ENCODE data around the gene FAM241B.

FAM241B gene

GRCh38 chr10:69673521-69673920, 43.5 kb downstream of the FAM241B start:
- no peak for TF ChIP-seq CTCF (IDR thresholded peaks at IDR 0.05; ENCODE audit: low read length)
- TF ChIP-seq EZH2 (IDR thresholded peaks at IDR 0.05; ENCODE audit: borderline replicate concordance, low read length): no peak
- H3K4me1 ChIP-seq (ENCODE audit: insufficient read depth, low read length, severe bottlenecking): no peaks in the 10 kb centered on the region
- H3K9me2 ChIP-seq (ENCODE audit: low read depth, low read length): no peaks in the 10 kb centered on the region
- H3K4me3 ChIP-seq (ENCODE audit: low read depth, low read length, poor library complexity, severe bottlenecking): no peak overlapping the region
- no peak overlapping the region for H2AFZ ChIP-seq (ENCODE audit: low read length)
- no peaks in the 10 kb centered on the region for H4K20me1 ChIP-seq (ENCODE audit: insufficient read depth, low read length)
- no peak overlapping the region for H3K27ac ChIP-seq (ENCODE audit: low read depth, low read length, poor library complexity, severe bottlenecking)
- H3K79me2 ChIP-seq (ENCODE audit: insufficient read depth, low read length): no peaks in the 10 kb centered on the region
- no peaks in the 10 kb centered on the region for H3F3A ChIP-seq (ENCODE audit: insufficient read depth, low read length)
- H3K36me3 ChIP-seq (ENCODE audit: insufficient read depth, low read length): no peaks in the 10 kb centered on the region
- H3K9ac ChIP-seq (ENCODE audit: low read length): no peak overlapping the region
- H3K4me2 ChIP-seq (ENCODE audit: low read length): no peak overlapping the region
- H3K27me3 ChIP-seq (ENCODE audit: insufficient read depth, low read length): no peaks in the 10 kb centered on the region; the same call in 1 of the 2 replicates
- H3K9me3 ChIP-seq (ENCODE audit: low read length): no peaks in the 10 kb centered on the region

GRCh38 chr10:69674786-69675185, 44.7 kb downstream of the FAM241B start:
- no peaks in the 10 kb centered on the region; the same call in 1 of the 2 replicates for H3K27me3 ChIP-seq (ENCODE audit: insufficient read depth, low read length)
- no peaks in the 10 kb centered on the region for H4K20me1 ChIP-seq (ENCODE audit: insufficient read depth, low read length)

GRCh38 chr10:69676301-69676700, 46.3 kb downstream of the FAM241B start:
- TF ChIP-seq CTCF (IDR thresholded peaks at IDR 0.05; ENCODE audit: low read length) (no peak), EZH2 (IDR thresholded peaks at IDR 0.05; ENCODE audit: borderline replicate concordance, low read length) (no peak)
- H3K36me3 ChIP-seq (ENCODE audit: insufficient read depth, low read length): no peaks in the 10 kb centered on the region
- no peak overlapping the region for H3K4me2 ChIP-seq (ENCODE audit: low read length)
- no peak overlapping the region for H3K9ac ChIP-seq (ENCODE audit: low read length)
- H3K9me2 ChIP-seq (ENCODE audit: low read depth, low read length): no peaks in the 10 kb centered on the region
- no peaks in the 10 kb centered on the region for H4K20me1 ChIP-seq (ENCODE audit: insufficient read depth, low read length)
- H2AFZ ChIP-seq (ENCODE audit: low read length): no peak overlapping the region
- H3K79me2 ChIP-seq (ENCODE audit: insufficient read depth, low read length): no peaks in the 10 kb centered on the region
- H3K27ac ChIP-seq (ENCODE audit: low read depth, low read length, poor library complexity, severe bottlenecking): no peak overlapping the region
- H3K4me3 ChIP-seq (ENCODE audit: low read depth, low read length, poor library complexity, severe bottlenecking): no peak overlapping the region
- H3K4me1 ChIP-seq (ENCODE audit: insufficient read depth, low read length, severe bottlenecking): no peaks in the 10 kb centered on the region
- no peaks in the 10 kb centered on the region; the same call in 1 of the 2 replicates for H3K27me3 ChIP-seq (ENCODE audit: insufficient read depth, low read length)
- no peaks in the 10 kb centered on the region for H3F3A ChIP-seq (ENCODE audit: insufficient read depth, low read length)
- no peaks in the 10 kb centered on the region for H3K9me3 ChIP-seq (ENCODE audit: low read length)

More at GRCh38 chr10:69674786-69675185, 44.7 kb downstream of the FAM241B start:
- Histone ChIP-seq H3F3A (ENCODE audit: insufficient read depth, low read length) (no peaks in the 10 kb centered on the region), H3K9me3 (ENCODE audit: low read length) (no peaks in the 10 kb centered on the region), H3K9me2 (ENCODE audit: low read depth, low read length) (no peaks in the 10 kb centered on the region), H3K4me3 (ENCODE audit: low read depth, low read length, poor library complexity, severe bottlenecking) (no peak overlapping the region), H3K4me1 (ENCODE audit: insufficient read depth, low read length, severe bottlenecking) (no peaks in the 10 kb centered on the region), H3K79me2 (ENCODE audit: insufficient read depth, low read length) (no peaks in the 10 kb centered on the region), H2AFZ (ENCODE audit: low read length) (no peak overlapping the region), H3K27ac (ENCODE audit: low read depth, low read length, poor library complexity, severe bottlenecking) (no peak overlapping the region), H3K9ac (ENCODE audit: low read length) (no peak overlapping the region), H3K36me3 (ENCODE audit: insufficient read depth, low read length) (no peaks in the 10 kb centered on the region), H3K4me2 (ENCODE audit: low read length) (no peak overlapping the region)
- TF ChIP-seq EZH2 (IDR thresholded peaks at IDR 0.05; ENCODE audit: borderline replicate concordance, low read length): no peak
- TF ChIP-seq CTCF (IDR thresholded peaks at IDR 0.05; ENCODE audit: low read length): no peak
